Lower leg skin (tissue), 3 donors: ENCODE measurements around the gene RAPH1.

Experiments
- POLR2A ChIP-seq, 2 donors: fragments of 450-650 bp; IDR thresholded peaks; one replicate each; pipeline ENCODE4 v1.6.1; 2016 to 2017; ENCODE audit warnings: antibody characterized with exemption in 2 of 2, mild to moderate bottlenecking in 1 of 2, moderate library complexity in 1 of 2
- TF ChIP-seq, protein P1 (sequence below), 3 donors: fragments of 450-650 bp; IDR thresholded peaks; one replicate each; pipeline ENCODE4 v1.5.1; 2016; ENCODE audit warnings: antibody characterized with exemption in 3 of 3, mild to moderate bottlenecking in 3 of 3, moderate library complexity in 2 of 3

DNA sequence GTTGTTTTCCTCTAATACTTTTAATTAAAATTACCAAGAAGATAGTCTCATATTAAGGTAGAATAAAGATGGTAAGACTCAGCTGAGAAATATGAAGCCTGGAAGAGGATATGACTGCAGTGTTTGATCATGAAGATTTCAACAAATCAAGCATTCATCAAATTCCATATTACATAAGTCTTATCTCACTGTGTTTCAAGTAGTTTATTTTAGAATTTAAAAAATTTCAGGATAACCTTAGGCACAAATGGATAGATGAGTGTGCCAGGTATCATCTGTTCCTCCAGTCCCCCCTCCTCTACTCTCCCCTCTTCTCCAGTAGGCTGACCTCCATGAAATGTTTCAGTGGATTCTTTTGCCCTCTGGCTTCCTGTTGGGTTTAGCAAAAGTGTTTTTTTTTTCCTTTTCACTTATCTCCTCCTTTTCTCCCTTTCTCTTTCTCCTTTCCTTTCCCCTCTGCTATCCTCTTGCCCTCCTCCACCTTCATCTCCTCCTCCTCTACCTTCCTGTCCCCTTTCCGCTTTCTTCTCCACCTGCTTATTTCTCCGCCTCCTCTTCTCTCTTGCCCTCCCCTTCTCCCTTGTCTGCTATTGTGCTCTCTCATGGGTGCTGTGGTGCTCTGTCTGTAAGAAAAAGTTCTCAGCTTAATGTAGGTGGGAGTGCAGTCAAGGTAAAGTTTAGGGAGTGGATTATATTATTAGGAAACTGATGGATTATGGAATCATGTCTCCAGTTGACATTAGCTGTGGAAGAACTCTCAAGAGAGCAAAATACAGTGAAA lies 134.1 kb downstream of the RAPH1 start:
- TF ChIP-seq, protein P1, sequence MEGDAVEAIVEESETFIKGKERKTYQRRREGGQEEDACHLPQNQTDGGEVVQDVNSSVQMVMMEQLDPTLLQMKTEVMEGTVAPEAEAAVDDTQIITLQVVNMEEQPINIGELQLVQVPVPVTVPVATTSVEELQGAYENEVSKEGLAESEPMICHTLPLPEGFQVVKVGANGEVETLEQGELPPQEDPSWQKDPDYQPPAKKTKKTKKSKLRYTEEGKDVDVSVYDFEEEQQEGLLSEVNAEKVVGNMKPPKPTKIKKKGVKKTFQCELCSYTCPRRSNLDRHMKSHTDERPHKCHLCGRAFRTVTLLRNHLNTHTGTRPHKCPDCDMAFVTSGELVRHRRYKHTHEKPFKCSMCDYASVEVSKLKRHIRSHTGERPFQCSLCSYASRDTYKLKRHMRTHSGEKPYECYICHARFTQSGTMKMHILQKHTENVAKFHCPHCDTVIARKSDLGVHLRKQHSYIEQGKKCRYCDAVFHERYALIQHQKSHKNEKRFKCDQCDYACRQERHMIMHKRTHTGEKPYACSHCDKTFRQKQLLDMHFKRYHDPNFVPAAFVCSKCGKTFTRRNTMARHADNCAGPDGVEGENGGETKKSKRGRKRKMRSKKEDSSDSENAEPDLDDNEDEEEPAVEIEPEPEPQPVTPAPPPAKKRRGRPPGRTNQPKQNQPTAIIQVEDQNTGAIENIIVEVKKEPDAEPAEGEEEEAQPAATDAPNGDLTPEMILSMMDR (IDR thresholded peaks at IDR 0.05) = no peak
- TF ChIP-seq POLR2A (IDR thresholded peaks at IDR 0.05) = no peak
